ENCODE results near the gene KAZALD1. TPM values are rescaled to one million over a fixed set of nuclear protein-coding genes. Genes with fewer than 3 reads are reported as not detected.

Gene KAZALD1
- polyA plus RNA-seq, 1 experiment, result 10.8 TPM

GRCh38 chr10:101018118-101018599 is 43.6 kb upstream of the KAZALD1 start:
- POLR2A ChIA-PET, result interaction anchor here (1.4 to 1.5 kb wide), 2 partner anchors 14 to 25 kb away, joined by 4 read pairs; no protein-coding TSS in a partner anchor
- H3K27ac ChIP-seq (ENCODE audit: low read depth, low read length), result no peak overlapping the region
- no peaks in the 10 kb centered on the region for H3K27me3 ChIP-seq (ENCODE audit: control insufficient read depth, insufficient read depth, low read length)
- no peaks in the 10 kb centered on the region for H3K9me3 ChIP-seq (ENCODE audit: control insufficient read depth, insufficient read depth, low read length)
- TF ChIP-seq, protein P1, sequence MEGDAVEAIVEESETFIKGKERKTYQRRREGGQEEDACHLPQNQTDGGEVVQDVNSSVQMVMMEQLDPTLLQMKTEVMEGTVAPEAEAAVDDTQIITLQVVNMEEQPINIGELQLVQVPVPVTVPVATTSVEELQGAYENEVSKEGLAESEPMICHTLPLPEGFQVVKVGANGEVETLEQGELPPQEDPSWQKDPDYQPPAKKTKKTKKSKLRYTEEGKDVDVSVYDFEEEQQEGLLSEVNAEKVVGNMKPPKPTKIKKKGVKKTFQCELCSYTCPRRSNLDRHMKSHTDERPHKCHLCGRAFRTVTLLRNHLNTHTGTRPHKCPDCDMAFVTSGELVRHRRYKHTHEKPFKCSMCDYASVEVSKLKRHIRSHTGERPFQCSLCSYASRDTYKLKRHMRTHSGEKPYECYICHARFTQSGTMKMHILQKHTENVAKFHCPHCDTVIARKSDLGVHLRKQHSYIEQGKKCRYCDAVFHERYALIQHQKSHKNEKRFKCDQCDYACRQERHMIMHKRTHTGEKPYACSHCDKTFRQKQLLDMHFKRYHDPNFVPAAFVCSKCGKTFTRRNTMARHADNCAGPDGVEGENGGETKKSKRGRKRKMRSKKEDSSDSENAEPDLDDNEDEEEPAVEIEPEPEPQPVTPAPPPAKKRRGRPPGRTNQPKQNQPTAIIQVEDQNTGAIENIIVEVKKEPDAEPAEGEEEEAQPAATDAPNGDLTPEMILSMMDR (IDR thresholded peaks at IDR 0.05; ENCODE audit: low read depth, low read length), result no peak
- CTCF ChIA-PET, result interaction anchor here (0.6 to 6.6 kb wide), 14 partner anchors 11 to 323 kb away, joined by 3 to 271 read pairs (median 6); partner anchors contain the start of genes KAZALD1, LZTS2, PDZD7 and SFXN3
- no peak overlapping the region for H3K4me3 ChIP-seq (ENCODE audit: low read depth, low read length)
- DNase-seq (ENCODE audit: low read depth, low spot score), result no peak

- no peak overlapping the region for H3K4me3 ChIP-seq (ENCODE audit: low read depth, low read length)
- DNase-seq (ENCODE audit: low read depth, low spot score), result no peak
- no peaks in the 10 kb centered on the region for H3K27me3 ChIP-seq (ENCODE audit: control insufficient read depth, insufficient read depth, low read length)
- no peak overlapping the region for H3K27ac ChIP-seq (ENCODE audit: low read depth, low read length)
- no peaks in the 10 kb centered on the region for H3K9me3 ChIP-seq (ENCODE audit: control insufficient read depth, insufficient read depth, low read length)
- TF ChIP-seq, protein P1 (IDR thresholded peaks at IDR 0.05; ENCODE audit: low read depth, low read length), result peak; percentile 78
- ChIA-PET CTCF (interaction anchor here (0.6 to 6.6 kb wide), 25 partner anchors 11 to 739 kb away, joined by 3 to 271 read pairs (median 4); partner anchors contain the start of genes KAZALD1, LZTS2, PDZD7 and SFXN3), POLR2A (interaction anchor here (1.0 to 1.5 kb wide), 5 partner anchors 13 to 483 kb away, joined by 3 to 4 read pairs (median 3); partner anchors contain the start of genes HIF1AN and KAZALD1)
These were observed 43.0 kb upstream of the KAZALD1 start for GRCh38 chr10:101018600-101019439.

DNA sequence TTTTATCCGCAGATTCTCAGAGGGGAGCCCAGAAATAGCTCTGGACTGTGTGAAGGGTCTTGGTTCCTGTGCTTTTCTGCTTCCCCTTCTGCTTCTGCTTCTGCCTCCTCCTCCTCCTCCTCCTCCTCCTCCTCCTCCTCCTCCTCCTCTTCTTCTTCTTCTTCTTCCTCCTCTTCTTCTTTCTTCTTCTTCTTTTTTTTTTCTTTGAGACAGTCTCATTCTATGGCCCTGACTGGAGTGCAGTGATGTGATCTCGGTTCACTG is 42.4 kb upstream of the KAZALD1 start:
- CTCF ChIA-PET, result interaction anchor here (0.6 to 6.6 kb wide), 21 partner anchors 10 to 739 kb away, joined by 3 to 271 read pairs (median 4); partner anchors contain the start of genes KAZALD1, LZTS2, PDZD7 and SFXN3
- TF ChIP-seq, protein P1 (IDR thresholded peaks at IDR 0.05; ENCODE audit: low read depth, low read length), result no peak
- POLR2A ChIA-PET, result interaction anchor here (1.0 to 1.5 kb wide), 5 partner anchors 13 to 484 kb away, joined by 3 to 4 read pairs (median 3); partner anchors contain the start of genes HIF1AN and KAZALD1

GRCh38 chr10:101020427-101021075 is 41.2 kb upstream of the KAZALD1 start:
- Histone ChIP-seq H3K4me3 (ENCODE audit: low read depth, low read length) (no peak overlapping the region), H3K9me3 (ENCODE audit: control insufficient read depth, insufficient read depth, low read length) (no peaks in the 10 kb centered on the region), H3K27me3 (ENCODE audit: control insufficient read depth, insufficient read depth, low read length) (no peaks in the 10 kb centered on the region), H3K27ac (ENCODE audit: low read depth, low read length) (no peak overlapping the region)
- POLR2A ChIA-PET, result no interaction called here
- no peak for DNase-seq (ENCODE audit: low read depth, low spot score)
- CTCF ChIA-PET, result interaction anchor here (1.2 to 3.1 kb wide), 7 partner anchors 9 to 576 kb away, joined by 3 to 46 read pairs (median 4); partner anchors contain the start of genes KAZALD1, PDZD7 and SFXN3
- TF ChIP-seq, protein P1 (IDR thresholded peaks at IDR 0.05; ENCODE audit: low read depth, low read length), result no peak

More for the DNA sequence above, 42.4 kb upstream of the KAZALD1 start:
- H3K9me3 ChIP-seq (ENCODE audit: control insufficient read depth, insufficient read depth, low read length), result no peaks in the 10 kb centered on the region
- no peaks in the 10 kb centered on the region for H3K27me3 ChIP-seq (ENCODE audit: control insufficient read depth, insufficient read depth, low read length)
- H3K27ac ChIP-seq (ENCODE audit: low read depth, low read length), result no peak overlapping the region
- H3K4me3 ChIP-seq (ENCODE audit: low read depth, low read length), result no peak overlapping the region
- no peak for DNase-seq (ENCODE audit: low read depth, low spot score)
